Cardiac muscle cell (in vitro differentiated cells and primary cell): ENCODE results near the gene KPNB1. TPM values are rescaled to one million over a fixed set of nuclear protein-coding genes. Genes with fewer than 3 reads are reported as not detected.

Source experiments
- DNase-seq, 2 donors: peaks; one replicate each; pipeline versions ENCODE4 v3.0.0 to v3.0.0-alpha.2; 2010 to 2017; ENCODE audit warnings: low read depth in 1 of 2, low spot score in 1 of 2
- H3K27ac ChIP-seq: fragments of 200-600 bp; sonication (generic); 2 replicates; pipeline ENCODE4 v1.5.1; 2016
- H3K27me3 ChIP-seq: fragments of 200-600 bp; sonication (generic); 2 replicates; pipeline ENCODE4 v1.6.0; 2016; ENCODE audit warnings: control low read depth
- H3K36me3 ChIP-seq: fragments of 200-600 bp; sonication (generic); 2 replicates; pipeline ENCODE4 v1.5.1; 2016; ENCODE audit warnings: control low read depth
- H3K4me1 ChIP-seq: fragments of 200-600 bp; sonication (generic); 2 replicates; pipeline ENCODE4 v1.8.1; 2017; ENCODE audit warnings: low read depth, mild to moderate bottlenecking, mixed run types
- H3K4me3 ChIP-seq: fragments of 200-600 bp; sonication (generic); 2 replicates; pipeline ENCODE4 v1.5.1; 2016; ENCODE audit warnings: mild to moderate bottlenecking
- H3K9me3 ChIP-seq: fragments of 200-600 bp; sonication (generic); 2 replicates; pipeline ENCODE4 v1.5.1; 2017; ENCODE audit warnings: low read depth, mild to moderate bottlenecking, control low read depth
- polyA plus RNA-seq: library from polyadenylated mRNA; unstranded; fragments of >200 nt; fragmentation: Nextera tagmentation; extraction: Ambion mirVana; gene quantifications from 2 replicates; pipeline ENCODE4 v1.2.1, GENCODE V29; 2016
- total RNA-seq: library from RNA; depleted of rRNA; stranded (reverse); fragments of >200 nt; gene quantifications from 2 replicates; pipeline ENCODE4 v1.2.3, GENCODE V29; 2016
- TF ChIP-seq, protein P1 (sequence below): IDR thresholded peaks from 2 replicates; pipeline ENCODE4 v1.5.1; 2012; ENCODE audit warnings: low read depth, mild to moderate bottlenecking, low read length

KPNB1 gene
- total and polyA plus RNA-seq, 2 experiments from 2014 or later, result 125 to 218 TPM

DNA sequence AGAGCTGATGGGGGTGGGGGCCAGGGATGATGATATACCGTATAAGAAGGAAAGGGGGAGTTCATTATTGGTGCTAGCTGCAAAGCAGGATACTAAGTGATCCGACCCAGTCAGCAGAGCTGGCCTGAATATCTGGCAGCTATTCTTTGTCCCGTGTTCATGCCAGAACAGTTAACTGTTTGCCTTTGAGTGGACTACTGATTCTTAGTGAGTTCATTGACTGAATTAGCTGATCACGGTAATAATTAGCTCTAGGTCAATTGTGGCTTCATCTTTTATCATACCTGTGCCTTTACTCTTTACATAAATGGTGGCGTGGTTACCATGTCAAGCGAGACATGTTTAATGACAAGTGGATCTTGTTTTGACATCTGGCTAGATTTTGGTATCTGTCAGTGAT, 5.3 kb downstream of the KPNB1 start:
- no peaks in the 10 kb centered on the region for H3K9me3 ChIP-seq
- peaks cover 77% of the 10 kb centered on the region for H3K36me3 ChIP-seq
- TF ChIP-seq, protein P1, sequence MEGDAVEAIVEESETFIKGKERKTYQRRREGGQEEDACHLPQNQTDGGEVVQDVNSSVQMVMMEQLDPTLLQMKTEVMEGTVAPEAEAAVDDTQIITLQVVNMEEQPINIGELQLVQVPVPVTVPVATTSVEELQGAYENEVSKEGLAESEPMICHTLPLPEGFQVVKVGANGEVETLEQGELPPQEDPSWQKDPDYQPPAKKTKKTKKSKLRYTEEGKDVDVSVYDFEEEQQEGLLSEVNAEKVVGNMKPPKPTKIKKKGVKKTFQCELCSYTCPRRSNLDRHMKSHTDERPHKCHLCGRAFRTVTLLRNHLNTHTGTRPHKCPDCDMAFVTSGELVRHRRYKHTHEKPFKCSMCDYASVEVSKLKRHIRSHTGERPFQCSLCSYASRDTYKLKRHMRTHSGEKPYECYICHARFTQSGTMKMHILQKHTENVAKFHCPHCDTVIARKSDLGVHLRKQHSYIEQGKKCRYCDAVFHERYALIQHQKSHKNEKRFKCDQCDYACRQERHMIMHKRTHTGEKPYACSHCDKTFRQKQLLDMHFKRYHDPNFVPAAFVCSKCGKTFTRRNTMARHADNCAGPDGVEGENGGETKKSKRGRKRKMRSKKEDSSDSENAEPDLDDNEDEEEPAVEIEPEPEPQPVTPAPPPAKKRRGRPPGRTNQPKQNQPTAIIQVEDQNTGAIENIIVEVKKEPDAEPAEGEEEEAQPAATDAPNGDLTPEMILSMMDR, result no peak
- peaks cover 9% of the 10 kb centered on the region for H3K4me1 ChIP-seq
- H3K27ac ChIP-seq, result no peak overlapping the region
- H3K4me3 ChIP-seq, result no peak overlapping the region
- DNase-seq, result no peak
- H3K27me3 ChIP-seq, result no peaks in the 10 kb centered on the region

DNA sequence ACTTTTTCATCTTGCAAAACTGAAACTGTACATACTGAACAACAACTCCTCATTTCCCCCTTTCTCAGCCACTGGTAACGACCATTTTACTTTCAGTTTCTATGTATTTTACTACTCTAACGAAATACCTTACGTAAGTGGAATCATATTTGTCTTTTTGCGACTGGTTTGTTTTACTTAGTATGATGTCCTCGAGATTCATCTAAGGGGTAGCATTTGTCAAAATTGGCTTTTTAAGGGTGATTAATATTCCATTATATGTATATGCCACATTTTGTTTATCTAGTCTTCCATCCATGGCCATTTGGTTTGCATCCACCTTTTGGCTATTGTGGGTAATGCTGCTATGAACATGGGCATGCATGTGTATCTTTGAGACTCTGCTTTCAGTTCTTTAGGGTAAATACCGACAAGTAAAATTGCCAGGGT, 10.4 kb downstream of the KPNB1 start:
- H3K36me3 ChIP-seq, result peaks cover 86% of the 10 kb centered on the region
- no peaks in the 10 kb centered on the region for H3K9me3 ChIP-seq
- no peaks in the 10 kb centered on the region for H3K4me1 ChIP-seq
- H3K27ac ChIP-seq, result peak overlapping the region; percentile 23
- H3K4me3 ChIP-seq, result no peak overlapping the region
- H3K27me3 ChIP-seq, result no peaks in the 10 kb centered on the region
- no peak for DNase-seq
- TF ChIP-seq, protein P1, result no peak

DNA sequence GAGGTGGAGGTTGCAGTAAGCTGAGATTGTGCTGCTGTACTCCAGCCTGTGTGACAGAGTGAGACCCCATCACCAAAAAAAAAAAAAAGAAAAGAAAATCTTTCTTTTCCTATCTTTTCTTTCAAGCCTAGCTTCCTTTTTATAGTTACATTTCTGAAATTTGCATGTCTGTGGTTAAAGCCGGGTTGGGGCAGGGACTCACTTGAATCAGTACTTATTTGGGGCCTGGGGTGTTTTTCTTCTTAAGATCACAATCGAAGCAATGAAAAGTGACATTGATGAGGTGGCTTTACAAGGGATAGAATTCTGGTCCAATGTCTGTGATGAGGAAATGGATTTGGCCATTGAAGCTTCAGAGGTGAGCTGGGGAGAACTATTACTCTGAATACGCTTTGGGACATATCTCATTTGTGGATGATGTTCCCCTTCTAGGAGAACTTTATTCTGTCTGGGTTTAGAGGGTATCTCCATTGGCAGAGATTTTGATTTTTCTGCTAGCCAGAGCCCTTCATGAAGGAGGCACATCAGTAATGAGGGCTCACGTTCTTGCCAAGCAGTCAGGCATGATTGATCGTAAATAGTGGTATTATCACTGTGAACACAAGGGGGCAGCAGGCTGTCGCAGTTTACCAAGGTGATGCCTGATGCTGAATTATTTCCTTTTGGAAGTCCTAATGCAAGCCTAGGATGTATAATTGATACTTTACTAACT, 14.3 kb downstream of the KPNB1 start:
- no peak overlapping the region for H3K27ac ChIP-seq
- TF ChIP-seq, protein P1, result peak; percentile 75
- peaks cover 78% of the 10 kb centered on the region for H3K36me3 ChIP-seq
- no peaks in the 10 kb centered on the region for H3K27me3 ChIP-seq
- DNase-seq, result peak; percentile 77 to 78
- H3K4me3 ChIP-seq, result no peak overlapping the region
- H3K4me1 ChIP-seq, result no peaks in the 10 kb centered on the region
- H3K9me3 ChIP-seq, result no peaks in the 10 kb centered on the region

DNA sequence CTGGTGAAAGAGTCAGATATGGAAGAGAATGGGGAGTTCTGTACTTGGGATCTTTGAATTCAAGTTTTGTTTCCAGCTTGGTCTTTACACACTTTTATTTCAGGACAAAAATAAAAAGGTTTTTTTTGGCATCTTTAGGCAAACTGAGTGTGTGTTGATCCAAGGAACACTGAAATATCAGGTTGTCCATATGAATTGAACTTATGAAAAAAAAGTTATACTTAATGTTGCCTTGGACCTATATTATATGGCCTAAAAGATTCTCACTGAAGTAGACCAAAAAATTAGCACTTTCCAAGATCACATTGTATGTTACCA, 14.9 kb downstream of the KPNB1 start:
- DNase-seq, result no peak
- H3K27ac ChIP-seq, result no peak overlapping the region
- no peaks in the 10 kb centered on the region for H3K4me1 ChIP-seq
- no peak overlapping the region for H3K4me3 ChIP-seq
- no peaks in the 10 kb centered on the region for H3K9me3 ChIP-seq
- H3K36me3 ChIP-seq, result peaks cover 83% of the 10 kb centered on the region
- TF ChIP-seq, protein P1, result no peak
- no peaks in the 10 kb centered on the region for H3K27me3 ChIP-seq

DNA sequence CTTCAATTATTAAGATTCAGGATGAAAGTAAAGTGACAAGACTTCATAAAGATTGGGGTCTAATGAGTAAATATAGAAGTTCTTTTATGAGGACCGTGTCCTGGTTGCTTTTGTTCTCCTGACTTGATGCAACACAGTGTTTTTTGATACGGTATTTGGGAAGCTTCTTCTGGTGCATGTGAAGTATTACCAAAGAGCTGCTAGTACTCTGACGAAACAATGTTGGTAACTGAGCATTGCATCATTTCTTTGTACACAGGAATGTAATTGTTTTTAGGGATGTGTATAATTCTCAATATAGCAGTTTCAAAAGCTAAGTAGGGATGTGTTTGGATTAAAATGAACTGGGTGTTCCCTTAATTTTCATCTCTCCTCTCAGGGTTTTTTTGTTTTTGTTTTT, 15.9 kb downstream of the KPNB1 start:
- DNase-seq, result peak in 1 of 2 donors; percentile 84
- Histone ChIP-seq H3K36me3 (peaks cover 83% of the 10 kb centered on the region), H3K4me1 (no peaks in the 10 kb centered on the region), H3K27ac (peak overlapping the region; percentile 13), H3K27me3 (no peaks in the 10 kb centered on the region), H3K9me3 (no peaks in the 10 kb centered on the region), H3K4me3 (no peak overlapping the region)
- TF ChIP-seq, protein P1, result no peak

DNA sequence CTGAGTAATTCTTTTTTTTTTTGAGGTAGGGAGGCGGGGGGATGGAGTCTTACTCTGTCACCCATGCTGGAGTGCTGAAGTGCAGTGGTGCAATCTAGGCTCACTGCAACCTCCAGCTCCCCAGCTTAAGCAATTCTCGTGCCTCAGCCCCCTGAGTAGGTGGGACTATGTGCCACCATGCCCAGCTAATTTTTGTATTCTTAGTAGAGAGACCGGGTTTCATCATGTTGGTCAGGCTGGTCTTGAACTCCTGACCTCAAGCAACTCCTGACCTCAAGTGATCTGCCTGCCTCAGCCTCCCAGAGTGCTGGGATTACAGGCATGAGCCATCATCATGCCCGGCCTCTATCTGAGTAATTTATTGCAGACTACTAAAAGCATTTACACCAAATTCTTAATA, 19.4 kb downstream of the KPNB1 start:
- TF ChIP-seq, protein P1, result no peak
- Histone ChIP-seq H3K4me3 (no peak overlapping the region), H3K36me3 (peaks cover 87% of the 10 kb centered on the region), H3K4me1 (peaks cover 7% of the 10 kb centered on the region), H3K9me3 (no peaks in the 10 kb centered on the region), H3K27ac (no peak overlapping the region), H3K27me3 (no peaks in the 10 kb centered on the region)
- no peak for DNase-seq
